ENCODE data around the gene TMEM175.

The TMEM175 gene

DNA sequence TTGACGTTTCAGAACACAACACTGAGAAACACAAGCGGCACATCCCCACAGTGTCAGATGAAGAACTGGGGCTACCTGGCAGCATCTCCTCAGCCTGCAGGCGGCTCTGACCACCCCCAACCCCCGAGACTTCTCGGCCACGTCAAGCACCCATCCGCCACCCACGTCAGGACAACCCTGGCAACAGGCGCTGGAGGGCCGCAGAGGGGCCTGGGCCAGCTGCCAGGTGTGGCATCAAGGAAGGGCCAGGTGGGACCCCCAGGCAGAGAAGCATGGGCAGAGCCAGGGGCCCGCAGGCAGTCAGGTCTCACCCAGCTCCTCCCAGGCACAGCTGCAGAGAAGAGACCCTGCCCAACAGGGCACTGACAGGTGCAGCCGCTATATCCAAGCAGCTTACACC is 22.4 kb upstream of the TMEM175 start (continued):
- TF ChIP-seq, protein P1, sequence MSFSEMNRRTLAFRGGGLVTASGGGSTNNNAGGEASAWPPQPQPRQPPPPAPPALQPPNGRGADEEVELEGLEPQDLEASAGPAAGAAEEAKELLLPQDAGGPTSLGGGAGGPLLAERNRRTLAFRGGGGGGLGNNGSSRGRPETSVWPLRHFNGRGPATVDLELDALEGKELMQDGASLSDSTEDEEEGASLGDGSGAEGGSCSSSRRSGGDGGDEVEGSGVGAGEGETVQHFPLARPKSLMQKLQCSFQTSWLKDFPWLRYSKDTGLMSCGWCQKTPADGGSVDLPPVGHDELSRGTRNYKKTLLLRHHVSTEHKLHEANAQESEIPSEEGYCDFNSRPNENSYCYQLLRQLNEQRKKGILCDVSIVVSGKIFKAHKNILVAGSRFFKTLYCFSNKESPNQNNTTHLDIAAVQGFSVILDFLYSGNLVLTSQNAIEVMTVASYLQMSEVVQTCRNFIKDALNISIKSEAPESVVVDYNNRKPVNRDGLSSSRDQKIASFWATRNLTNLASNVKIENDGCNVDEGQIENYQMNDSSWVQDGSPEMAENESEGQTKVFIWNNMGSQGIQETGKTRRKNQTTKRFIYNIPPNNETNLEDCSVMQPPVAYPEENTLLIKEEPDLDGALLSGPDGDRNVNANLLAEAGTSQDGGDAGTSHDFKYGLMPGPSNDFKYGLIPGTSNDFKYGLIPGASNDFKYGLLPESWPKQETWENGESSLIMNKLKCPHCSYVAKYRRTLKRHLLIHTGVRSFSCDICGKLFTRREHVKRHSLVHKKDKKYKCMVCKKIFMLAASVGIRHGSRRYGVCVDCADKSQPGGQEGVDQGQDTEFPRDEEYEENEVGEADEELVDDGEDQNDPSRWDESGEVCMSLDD (tag by site-specific recombination; IDR thresholded peaks at IDR 0.05): no peak
- TF ChIP-seq BCL11B (tag by site-specific recombination; IDR thresholded peaks at IDR 0.05; ENCODE audit: low read depth) (no peak), ZNF747 (tag by site-specific recombination; IDR thresholded peaks at IDR 0.05) (no peak), ZNF571 (tag by site-specific recombination; IDR thresholded peaks at IDR 0.05) (no peak), ZNF24 (tag by site-specific recombination; IDR thresholded peaks at IDR 0.05) (no peak), ZNF843 (tag by site-specific recombination; IDR thresholded peaks at IDR 0.05) (no peak)
- TF ChIP-seq, protein P2, sequence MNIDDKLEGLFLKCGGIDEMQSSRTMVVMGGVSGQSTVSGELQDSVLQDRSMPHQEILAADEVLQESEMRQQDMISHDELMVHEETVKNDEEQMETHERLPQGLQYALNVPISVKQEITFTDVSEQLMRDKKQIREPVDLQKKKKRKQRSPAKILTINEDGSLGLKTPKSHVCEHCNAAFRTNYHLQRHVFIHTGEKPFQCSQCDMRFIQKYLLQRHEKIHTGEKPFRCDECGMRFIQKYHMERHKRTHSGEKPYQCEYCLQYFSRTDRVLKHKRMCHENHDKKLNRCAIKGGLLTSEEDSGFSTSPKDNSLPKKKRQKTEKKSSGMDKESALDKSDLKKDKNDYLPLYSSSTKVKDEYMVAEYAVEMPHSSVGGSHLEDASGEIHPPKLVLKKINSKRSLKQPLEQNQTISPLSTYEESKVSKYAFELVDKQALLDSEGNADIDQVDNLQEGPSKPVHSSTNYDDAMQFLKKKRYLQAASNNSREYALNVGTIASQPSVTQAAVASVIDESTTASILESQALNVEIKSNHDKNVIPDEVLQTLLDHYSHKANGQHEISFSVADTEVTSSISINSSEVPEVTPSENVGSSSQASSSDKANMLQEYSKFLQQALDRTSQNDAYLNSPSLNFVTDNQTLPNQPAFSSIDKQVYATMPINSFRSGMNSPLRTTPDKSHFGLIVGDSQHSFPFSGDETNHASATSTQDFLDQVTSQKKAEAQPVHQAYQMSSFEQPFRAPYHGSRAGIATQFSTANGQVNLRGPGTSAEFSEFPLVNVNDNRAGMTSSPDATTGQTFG (tag by site-specific recombination; IDR thresholded peaks at IDR 0.05; ENCODE audit: borderline replicate concordance): no peak

- POLR2A ChIA-PET: no interaction called here
- H3K4me1 ChIP-seq (ENCODE audit: control insufficient read depth, insufficient read depth, low read length): no peaks in the 10 kb centered on the region
- peaks cover 0 to 45% of the 10 kb centered on the region in 2 experiments; a peak in 2 of 3 replicates for H3K36me3 ChIP-seq (ENCODE audit: control insufficient read depth in 2 of 2, insufficient read depth in 1 of 2, low read length in 2 of 2)
- no peaks in the 10 kb centered on the region for H3K9me3 ChIP-seq (ENCODE audit: control insufficient read depth, insufficient read depth, low read depth, low read length)
- H3K4me3 ChIP-seq (ENCODE audit: low read depth, low read length): no peak overlapping the region
- CTCF ChIA-PET: no interaction called here
- no peak overlapping the region for H3K27ac ChIP-seq (ENCODE audit: extremely low read depth, low read depth, low read length)
- TF ChIP-seq ZNF621 (tag by site-specific recombination; IDR thresholded peaks at IDR 0.05) (no peak), ZNF121 (tag by site-specific recombination; IDR thresholded peaks at IDR 0.05) (no peak), ZNF138 (tag by site-specific recombination; IDR thresholded peaks at IDR 0.05; ENCODE audit: borderline replicate concordance) (no peak), ZNF639 (tag by site-specific recombination; IDR thresholded peaks at IDR 0.05) (no peak), ZNF660 (tag by site-specific recombination; IDR thresholded peaks at IDR 0.05) (no peak), ZNF18 (tag by site-specific recombination; IDR thresholded peaks at IDR 0.05) (no peak), TSHZ1 (tag by site-specific recombination; IDR thresholded peaks at IDR 0.05; ENCODE audit: borderline replicate concordance) (no peak)
- TF ChIP-seq, protein P3, sequence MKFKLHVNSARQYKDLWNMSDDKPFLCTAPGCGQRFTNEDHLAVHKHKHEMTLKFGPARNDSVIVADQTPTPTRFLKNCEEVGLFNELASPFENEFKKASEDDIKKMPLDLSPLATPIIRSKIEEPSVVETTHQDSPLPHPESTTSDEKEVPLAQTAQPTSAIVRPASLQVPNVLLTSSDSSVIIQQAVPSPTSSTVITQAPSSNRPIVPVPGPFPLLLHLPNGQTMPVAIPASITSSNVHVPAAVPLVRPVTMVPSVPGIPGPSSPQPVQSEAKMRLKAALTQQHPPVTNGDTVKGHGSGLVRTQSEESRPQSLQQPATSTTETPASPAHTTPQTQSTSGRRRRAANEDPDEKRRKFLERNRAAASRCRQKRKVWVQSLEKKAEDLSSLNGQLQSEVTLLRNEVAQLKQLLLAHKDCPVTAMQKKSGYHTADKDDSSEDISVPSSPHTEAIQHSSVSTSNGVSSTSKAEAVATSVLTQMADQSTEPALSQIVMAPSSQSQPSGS (tag by site-specific recombination; IDR thresholded peaks at IDR 0.05; ENCODE audit: low read depth): no peak
- TF ChIP-seq, protein P4, sequence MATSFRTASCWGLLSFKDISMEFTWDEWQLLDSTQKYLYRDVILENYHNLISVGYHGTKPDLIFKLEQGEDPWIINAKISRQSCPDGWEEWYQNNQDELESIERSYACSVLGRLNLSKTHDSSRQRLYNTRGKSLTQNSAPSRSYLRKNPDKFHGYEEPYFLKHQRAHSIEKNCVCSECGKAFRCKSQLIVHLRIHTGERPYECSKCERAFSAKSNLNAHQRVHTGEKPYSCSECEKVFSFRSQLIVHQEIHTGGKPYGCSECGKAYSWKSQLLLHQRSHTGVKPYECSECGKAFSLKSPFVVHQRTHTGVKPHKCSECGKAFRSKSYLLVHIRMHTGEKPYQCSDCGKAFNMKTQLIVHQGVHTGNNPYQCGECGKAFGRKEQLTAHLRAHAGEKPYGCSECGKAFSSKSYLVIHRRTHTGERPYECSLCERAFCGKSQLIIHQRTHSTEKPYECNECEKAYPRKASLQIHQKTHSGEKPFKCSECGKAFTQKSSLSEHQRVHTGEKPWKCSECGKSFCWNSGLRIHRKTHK (tag by site-specific recombination; IDR thresholded peaks at IDR 0.05): no peak
- TF ChIP-seq, protein P2 (tag by site-specific recombination; IDR thresholded peaks at IDR 0.05; ENCODE audit: borderline replicate concordance): no peak
Measured at GRCh38 chr4:910366-911091, 21.7 kb upstream of the TMEM175 start.

Measured in HEK293 (cell line).